HFFc6 (cell line): ENCODE results near the gene WDR86. TPM values are rescaled to one million over a fixed set of nuclear protein-coding genes. Genes with fewer than 3 reads are reported as not detected.

Experiments used
- DNase-seq: peaks from one replicate; pipeline ENCODE4 v3.0.0-alpha.2; 2018
- H3K27ac Mint-ChIP-seq: 2 replicates; pipeline ENCODE4 v1.8.0; 2020; ENCODE audit warnings: mild to moderate bottlenecking, mixed read lengths
- H3K27me3 Mint-ChIP-seq: 2 replicates; pipeline ENCODE4 v1.8.0; 2021; ENCODE audit warnings: mild to moderate bottlenecking, moderate library complexity, mixed read lengths; ENCODE audit not compliant: insufficient read depth
- H3K36me3 Mint-ChIP-seq: 2 replicates; pipeline ENCODE4 v1.8.0; 2021; ENCODE audit warnings: low read depth, mixed read lengths
- H3K4me1 Mint-ChIP-seq: 2 replicates; pipeline ENCODE4 v1.8.0; 2020; ENCODE audit warnings: low read depth, mixed read lengths
- H3K4me3 Mint-ChIP-seq: 2 replicates; pipeline ENCODE4 v1.8.0; 2020; ENCODE audit warnings: mild to moderate bottlenecking, moderate library complexity, mixed read lengths
- H3K9me3 Mint-ChIP-seq: 2 replicates; pipeline ENCODE4 v1.8.0; 2020; ENCODE audit warnings: mild to moderate bottlenecking, mixed read lengths
- total RNA-seq, 6 experiments: library from RNA; stranded (reverse); fragmentation: NEBNext Ultra II Directional; extraction: Animal tissue kit (Norgen Biotek cat#: 25700); gene quantifications; 2 replicates in 1 of 6; 3 replicates in 5 of 6; pipeline ENCODE4 v1.2.3, GENCODE V29; 2021
- TF ChIP-seq, protein P1 (sequence below): fragments of 200-600 bp; sonication (generic); IDR thresholded peaks from 2 replicates; pipeline ENCODE4 v1.5.0; 2021; ENCODE audit warnings: antibody characterized with exemption, mild to moderate bottlenecking

Gene WDR86
- total RNA-seq, 6 experiments from 2014 or later: not detected

DNA sequence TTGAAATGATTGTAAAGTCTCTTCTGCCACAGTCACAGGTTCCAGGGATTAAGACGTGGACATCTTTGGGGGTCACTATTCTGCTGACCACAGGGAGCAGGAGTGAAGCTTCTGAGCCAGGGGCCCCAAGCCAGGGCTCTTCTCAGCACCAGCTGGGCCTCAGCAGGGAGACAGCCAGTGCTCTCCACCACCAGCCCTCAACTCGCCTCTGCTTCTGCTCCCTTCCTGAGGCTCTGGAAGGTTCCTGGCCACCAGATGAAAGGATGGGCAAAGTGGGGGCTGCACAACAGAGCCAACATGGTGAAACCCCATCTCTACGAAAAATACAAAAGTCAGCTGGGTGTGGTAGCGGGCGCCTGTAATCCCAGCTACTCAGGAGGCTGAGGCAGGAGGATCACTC, 41.3 kb upstream of the WDR86 start:
- peaks cover 6% of the 10 kb centered on the region for H3K4me1 Mint-ChIP-seq
- no peak overlapping the region for H3K4me3 Mint-ChIP-seq
- H3K36me3 Mint-ChIP-seq: no peaks in the 10 kb centered on the region
- DNase-seq: no peak
- H3K9me3 Mint-ChIP-seq: no peaks in the 10 kb centered on the region
- TF ChIP-seq, protein P1, sequence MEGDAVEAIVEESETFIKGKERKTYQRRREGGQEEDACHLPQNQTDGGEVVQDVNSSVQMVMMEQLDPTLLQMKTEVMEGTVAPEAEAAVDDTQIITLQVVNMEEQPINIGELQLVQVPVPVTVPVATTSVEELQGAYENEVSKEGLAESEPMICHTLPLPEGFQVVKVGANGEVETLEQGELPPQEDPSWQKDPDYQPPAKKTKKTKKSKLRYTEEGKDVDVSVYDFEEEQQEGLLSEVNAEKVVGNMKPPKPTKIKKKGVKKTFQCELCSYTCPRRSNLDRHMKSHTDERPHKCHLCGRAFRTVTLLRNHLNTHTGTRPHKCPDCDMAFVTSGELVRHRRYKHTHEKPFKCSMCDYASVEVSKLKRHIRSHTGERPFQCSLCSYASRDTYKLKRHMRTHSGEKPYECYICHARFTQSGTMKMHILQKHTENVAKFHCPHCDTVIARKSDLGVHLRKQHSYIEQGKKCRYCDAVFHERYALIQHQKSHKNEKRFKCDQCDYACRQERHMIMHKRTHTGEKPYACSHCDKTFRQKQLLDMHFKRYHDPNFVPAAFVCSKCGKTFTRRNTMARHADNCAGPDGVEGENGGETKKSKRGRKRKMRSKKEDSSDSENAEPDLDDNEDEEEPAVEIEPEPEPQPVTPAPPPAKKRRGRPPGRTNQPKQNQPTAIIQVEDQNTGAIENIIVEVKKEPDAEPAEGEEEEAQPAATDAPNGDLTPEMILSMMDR: no peak
- no peak overlapping the region for H3K27ac Mint-ChIP-seq
- H3K27me3 Mint-ChIP-seq: peaks cover 8% of the 10 kb centered on the region

DNA sequence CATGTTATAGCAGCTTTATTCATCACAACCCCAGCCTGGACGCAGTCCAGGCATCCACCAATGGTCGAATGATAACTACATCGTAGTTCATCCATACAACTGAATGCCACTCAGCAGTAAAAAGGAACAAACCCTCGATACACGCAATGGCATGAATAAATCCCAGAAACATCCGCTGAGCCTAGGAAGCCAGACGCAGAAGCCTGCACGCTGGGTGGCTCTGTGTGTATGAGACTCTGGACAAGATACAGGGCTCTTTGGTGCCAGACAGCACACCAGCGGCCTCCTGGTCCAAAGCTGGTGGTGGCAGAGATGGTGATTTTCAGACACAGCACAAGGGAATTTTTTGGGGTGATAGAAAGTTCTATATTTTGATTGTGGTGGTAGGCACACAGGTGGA, 40.2 kb upstream of the WDR86 start:
- TF ChIP-seq, protein P1: no peak
- peaks cover 6% of the 10 kb centered on the region for H3K4me1 Mint-ChIP-seq
- H3K9me3 Mint-ChIP-seq: no peaks in the 10 kb centered on the region
- no peak overlapping the region for H3K4me3 Mint-ChIP-seq
- no peak for DNase-seq
- no peaks in the 10 kb centered on the region for H3K36me3 Mint-ChIP-seq
- H3K27me3 Mint-ChIP-seq: peaks cover 8% of the 10 kb centered on the region
- no peak overlapping the region for H3K27ac Mint-ChIP-seq

DNA sequence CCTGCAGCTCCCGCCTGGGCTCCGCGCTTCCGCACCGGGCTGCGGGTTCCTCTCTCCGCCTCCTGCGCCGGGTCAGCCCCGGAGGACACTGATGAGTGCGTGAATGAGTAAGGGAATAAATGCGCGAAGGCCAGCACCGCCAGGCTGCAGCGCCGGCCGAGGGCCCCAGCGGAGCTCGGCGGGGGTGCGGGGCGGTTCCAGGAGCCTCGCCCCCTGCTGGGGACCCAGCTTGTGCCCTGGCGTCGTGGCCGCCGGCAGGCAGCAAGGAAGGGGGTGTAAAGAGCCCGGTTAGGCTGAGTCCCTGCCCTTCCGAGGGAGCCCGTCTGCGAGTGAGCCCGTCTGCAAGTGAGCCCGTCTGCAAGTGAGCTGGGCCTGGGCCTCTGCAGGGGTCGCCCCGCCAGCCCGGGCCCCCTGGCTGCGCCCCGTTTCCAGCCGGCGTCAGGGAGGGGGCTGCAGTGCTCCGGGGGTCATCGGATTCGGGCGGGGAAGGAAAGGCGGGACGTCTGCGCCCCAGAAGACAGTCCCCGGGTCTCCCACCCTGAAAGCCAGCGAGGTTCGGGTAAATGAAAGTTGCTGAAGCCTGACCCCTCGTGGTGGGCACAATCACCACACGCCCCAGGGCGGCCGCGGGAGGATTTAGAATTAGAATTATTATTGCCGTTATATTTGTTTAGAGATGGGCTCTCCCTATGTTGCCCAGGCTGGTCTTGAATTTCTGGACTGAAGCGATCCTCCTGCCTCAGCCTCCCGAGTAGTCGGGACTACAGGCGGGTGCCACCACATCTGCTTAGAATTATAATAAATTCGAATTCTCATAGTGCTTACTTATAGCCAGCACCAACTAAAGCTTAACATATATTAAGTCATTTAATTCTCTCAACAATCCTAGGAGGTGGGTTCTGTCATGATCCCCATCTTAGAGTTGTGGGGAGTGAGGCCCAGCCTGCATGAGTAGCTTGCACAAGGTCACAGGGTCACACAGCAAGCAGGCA, 38.7 kb upstream of the WDR86 start:
- peak overlapping the region; percentile 63 for H3K4me3 Mint-ChIP-seq

DNA sequence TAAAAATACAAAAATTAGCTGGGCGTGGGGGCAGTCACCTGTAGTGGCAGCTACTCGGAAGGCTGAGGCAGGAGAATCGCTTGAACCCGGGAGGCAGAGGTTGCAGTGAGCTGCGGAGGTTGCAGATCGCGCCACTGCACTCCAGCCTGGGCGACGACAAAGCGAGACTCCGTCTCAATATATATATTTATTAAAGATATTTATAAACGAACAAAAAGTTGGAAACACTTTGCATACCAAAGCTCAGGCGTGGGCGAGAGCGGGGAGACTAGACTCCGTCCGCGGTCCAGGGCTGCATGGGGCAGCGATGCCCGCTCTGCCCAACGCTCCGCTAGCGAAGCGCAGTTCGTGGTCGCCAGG, 38.0 kb upstream of the WDR86 start:
- peaks cover 3% of the 10 kb centered on the region for H3K27me3 Mint-ChIP-seq
- no peaks in the 10 kb centered on the region for H3K36me3 Mint-ChIP-seq
- no peaks in the 10 kb centered on the region for H3K9me3 Mint-ChIP-seq
- H3K27ac Mint-ChIP-seq: no peak overlapping the region
- DNase-seq: no peak
- H3K4me1 Mint-ChIP-seq: peaks cover 6% of the 10 kb centered on the region
- TF ChIP-seq, protein P1: no peak
- H3K4me3 Mint-ChIP-seq: peak overlapping the region; percentile 64; the same call in 1 of the 2 replicates

More for the DNA sequence above, 38.7 kb upstream of the WDR86 start:
- Mint-ChIP-seq H3K27me3 (peaks cover 8% of the 10 kb centered on the region), H3K27ac (no peak overlapping the region), H3K36me3 (no peaks in the 10 kb centered on the region), H3K4me1 (peaks cover 6% of the 10 kb centered on the region), H3K9me3 (no peaks in the 10 kb centered on the region)
- TF ChIP-seq, protein P1: peak; percentile 89
- DNase-seq: peak; percentile 35

DNA sequence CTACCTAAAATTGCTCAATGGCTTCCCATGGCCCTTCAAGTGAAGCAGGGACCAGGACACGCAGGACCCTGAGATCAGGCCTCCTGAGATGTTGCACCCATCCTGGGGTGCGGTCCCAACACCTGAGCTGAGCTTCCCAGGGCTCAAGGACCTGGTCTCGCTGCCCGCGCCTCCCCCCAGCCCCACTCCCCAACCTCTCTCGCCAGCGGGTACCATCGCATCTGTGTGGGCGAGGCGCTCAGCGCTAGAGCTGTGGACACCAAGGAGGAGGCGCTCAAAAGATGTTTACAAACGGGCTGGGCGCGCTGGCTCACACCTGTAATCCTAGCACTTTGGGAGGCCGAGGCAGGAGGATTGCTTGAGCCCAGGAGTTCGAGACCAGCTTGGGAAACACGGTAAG, 37.5 kb upstream of the WDR86 start:
- Mint-ChIP-seq H3K36me3 (no peaks in the 10 kb centered on the region), H3K4me1 (peaks cover 6% of the 10 kb centered on the region), H3K27ac (no peak overlapping the region), H3K4me3 (no peak overlapping the region), H3K9me3 (no peaks in the 10 kb centered on the region), H3K27me3 (peaks cover 3% of the 10 kb centered on the region)
- no peak for DNase-seq
- TF ChIP-seq, protein P1: no peak
